Neural progenitor cell (in vitro differentiated cells): ENCODE results near the gene CCDC88A. TPM values are rescaled to one million over a fixed set of nuclear protein-coding genes. Genes with fewer than 3 reads are reported as not detected.
"Not testable (repeated sequence)": the region's sequence is repeated elsewhere in the genome, so short reads cannot be mapped to it uniquely, and the experiment has no call there.

ENCODE experiments used
- DNase-seq: peaks from one replicate; pipeline ENCODE4 v3.0.0-alpha.2; 2016; ENCODE audit warnings: low spot score
- H2AFZ ChIP-seq: fragments of 200-600 bp; sonication (generic); replicated peaks from 2 replicates; pipeline ENCODE4 v1.6.1; 2016; ENCODE audit warnings: antibody characterized with exemption
- H3F3A ChIP-seq: fragments of 200-600 bp; sonication (generic); 2 replicates; pipeline ENCODE4 v1.6.1; 2016; ENCODE audit warnings: antibody characterized with exemption, low read depth
- H3K27ac ChIP-seq: fragments of 200-600 bp; sonication (generic); 2 replicates; pipeline ENCODE4 v1.5.1; 2016; ENCODE audit warnings: mild to moderate bottlenecking
- H3K27me3 ChIP-seq: fragments of 200-600 bp; sonication (generic); 2 replicates; pipeline ENCODE4 v1.6.1; 2016; ENCODE audit warnings: mild to moderate bottlenecking, moderate library complexity
- H3K36me3 ChIP-seq: fragments of 200-600 bp; sonication (generic); 2 replicates; pipeline ENCODE4 v1.5.1; 2016
- H3K4me1 ChIP-seq: fragments of 200-600 bp; sonication (generic); 2 replicates; pipeline ENCODE4 v1.6.1; 2016; ENCODE audit warnings: mixed run types
- H3K4me2 ChIP-seq: fragments of 200-600 bp; sonication (generic); 2 replicates; pipeline ENCODE4 v1.6.1; 2016
- H3K4me3 ChIP-seq: fragments of 200-600 bp; sonication (generic); 2 replicates; pipeline ENCODE4 v1.5.1; 2016
- H3K79me2 ChIP-seq: fragments of 200-600 bp; sonication (generic); 2 replicates; pipeline ENCODE4 v1.6.1; 2016; ENCODE audit warnings: low read depth
- H3K9ac ChIP-seq: fragments of 200-600 bp; sonication (generic); 2 replicates; pipeline ENCODE4 v1.6.1; 2016
- H3K9me3 ChIP-seq: fragments of 200-600 bp; sonication (generic); 2 replicates; pipeline ENCODE4 v1.5.1; 2016; ENCODE audit warnings: low read depth
- H4K20me1 ChIP-seq: fragments of 200-600 bp; sonication (generic); 2 replicates; pipeline ENCODE4 v1.6.1; 2016; ENCODE audit warnings: low read depth
- H3K27ac Mint-ChIP-seq: 3 replicates; pipeline ENCODE4 v1.8.0; 2021; ENCODE audit warnings: mixed read lengths
- H3K27me3 Mint-ChIP-seq: 2 replicates; pipeline ENCODE4 v1.8.0; 2022; ENCODE audit warnings: low read depth, mild to moderate bottlenecking, inconsistent platforms, moderate library complexity, mixed read lengths; ENCODE audit not compliant: insufficient read depth
- H3K36me3 Mint-ChIP-seq: 3 replicates; pipeline ENCODE4 v1.8.0; 2021; ENCODE audit warnings: mixed read lengths
- H3K4me1 Mint-ChIP-seq: 3 replicates; pipeline ENCODE4 v1.8.0; 2021; ENCODE audit warnings: mixed read lengths
- H3K4me3 Mint-ChIP-seq: 3 replicates; pipeline ENCODE4 v1.8.0; 2021; ENCODE audit warnings: mild to moderate bottlenecking, moderate library complexity, mixed read lengths
- H3K9me3 Mint-ChIP-seq: 3 replicates; pipeline ENCODE4 v1.8.0; 2020; ENCODE audit warnings: mixed read lengths
- CTCF ChIP-seq: fragments of 200-600 bp; sonication (generic); IDR thresholded peaks from 2 replicates; pipeline ENCODE4 v1.5.1; 2017; ENCODE audit warnings: antibody characterized with exemption, mild to moderate bottlenecking
- EZH2 ChIP-seq: fragments of 200-600 bp; sonication (generic); IDR thresholded peaks from 2 replicates; pipeline ENCODE4 v1.6.1; 2017; ENCODE audit warnings: antibody characterized with exemption, mild to moderate bottlenecking, moderate library complexity
- EZH2phosphoT487 ChIP-seq: fragments of 200-600 bp; sonication (generic); IDR thresholded peaks from 2 replicates; pipeline ENCODE4 v1.6.1; 2017; ENCODE audit warnings: antibody characterized with exemption
- total RNA-seq: library from RNA; depleted of rRNA; stranded (reverse); fragments of >200 nt; gene quantifications from 2 replicates; pipeline ENCODE4 v1.2.3, GENCODE V29; 2015; ENCODE audit warnings: low replicate concordance

Gene CCDC88A
- total RNA-seq, 1 donor from 2014 or later, result 182 TPM

GRCh38 chr2:55452879-55453278 lies 33.2 kb upstream of the CCDC88A start:
- no peaks in the 10 kb centered on the region for H3K36me3 Mint-ChIP-seq
- TF ChIP-seq EZH2phosphoT487 (no peak), EZH2 (no peak), CTCF (no peak)

GRCh38 chr2:55451699-55452098 lies 32.0 kb upstream of the CCDC88A start:
- no peaks in the 10 kb centered on the region for H3K36me3 ChIP-seq
- DNase-seq, result no peak
- Mint-ChIP-seq H3K4me3 (no peak overlapping the region), H3K9me3 (no peaks in the 10 kb centered on the region), H3K27me3 (no peaks in the 10 kb centered on the region), H3K36me3 (no peaks in the 10 kb centered on the region), H3K27ac (no peak overlapping the region), H3K4me1 (peaks cover 6% of the 10 kb centered on the region)
- H3K9ac ChIP-seq, result no peak overlapping the region
- no peaks in the 10 kb centered on the region for H3K27me3 ChIP-seq
- H3K4me2 ChIP-seq, result no peak overlapping the region
- no peak overlapping the region for H3K27ac ChIP-seq
- no peaks in the 10 kb centered on the region for H3K79me2 ChIP-seq
- TF ChIP-seq EZH2phosphoT487 (no peak), CTCF (no peak), EZH2 (no peak)
- no peaks in the 10 kb centered on the region for H3K4me1 ChIP-seq
- H2AFZ ChIP-seq, result no peak overlapping the region
- H3F3A ChIP-seq, result no peaks in the 10 kb centered on the region
- H3K4me3 ChIP-seq, result no peak overlapping the region
- no peaks in the 10 kb centered on the region for H4K20me1 ChIP-seq
- no peaks in the 10 kb centered on the region for H3K9me3 ChIP-seq

More at GRCh38 chr2:55452879-55453278, 33.2 kb upstream of the CCDC88A start:
- peaks cover 6% of the 10 kb centered on the region for H3K4me1 Mint-ChIP-seq
- H3K27ac Mint-ChIP-seq, result no peak overlapping the region
- no peak overlapping the region for H3K4me3 ChIP-seq
- no peaks in the 10 kb centered on the region for H3K27me3 ChIP-seq
- no peaks in the 10 kb centered on the region for H3K4me1 ChIP-seq
- no peak overlapping the region for H3K4me2 ChIP-seq
- DNase-seq, result no peak
- H3F3A ChIP-seq, result no peaks in the 10 kb centered on the region
- no peak overlapping the region for H3K27ac ChIP-seq
- H3K79me2 ChIP-seq, result no peaks in the 10 kb centered on the region
- no peaks in the 10 kb centered on the region for H3K9me3 ChIP-seq
- H3K27me3 Mint-ChIP-seq, result no peaks in the 10 kb centered on the region
- H2AFZ ChIP-seq, result no peak overlapping the region
- H3K9me3 Mint-ChIP-seq, result no peaks in the 10 kb centered on the region
- H3K4me3 Mint-ChIP-seq, result no peak overlapping the region
- no peaks in the 10 kb centered on the region for H4K20me1 ChIP-seq
- H3K36me3 ChIP-seq, result no peaks in the 10 kb centered on the region
- H3K9ac ChIP-seq, result no peak overlapping the region

- not testable (repeated sequence) for H3K4me3 ChIP-seq, H3K27me3 Mint-ChIP-seq, H3K79me2 ChIP-seq, H3K4me1 ChIP-seq, DNase-seq, H3K9ac ChIP-seq, H3K4me3 Mint-ChIP-seq, H4K20me1 ChIP-seq, H3K27ac ChIP-seq, H2AFZ ChIP-seq, H3K36me3 Mint-ChIP-seq, H3K27me3 ChIP-seq, H3K9me3 Mint-ChIP-seq, H3F3A ChIP-seq, H3K36me3 ChIP-seq, H3K9me3 ChIP-seq, H3K4me1 Mint-ChIP-seq, H3K27ac Mint-ChIP-seq, H3K4me2 ChIP-seq
These were observed 30.4 kb upstream of the CCDC88A start for GRCh38 chr2:55450014-55450413.

- DNase-seq, H3K4me3 ChIP-seq, H3K4me3 Mint-ChIP-seq, H3K36me3 Mint-ChIP-seq, H3K4me1 Mint-ChIP-seq, H3K9me3 Mint-ChIP-seq, H2AFZ ChIP-seq, H3K9me3 ChIP-seq, H3K36me3 ChIP-seq, H3K27me3 ChIP-seq, H3K9ac ChIP-seq, H3F3A ChIP-seq, H4K20me1 ChIP-seq, H3K27ac ChIP-seq, H3K27me3 Mint-ChIP-seq, H3K27ac Mint-ChIP-seq, H3K4me2 ChIP-seq, H3K79me2 ChIP-seq, H3K4me1 ChIP-seq: not testable (repeated sequence)
These were observed 22.5 kb upstream of the CCDC88A start for GRCh38 chr2:55442045-55442760.
